CD4-positive, alpha-beta T cell (primary cell): ENCODE results near the gene REEP1. TPM values are rescaled to one million over a fixed set of nuclear protein-coding genes. Genes with fewer than 3 reads are reported as not detected.
A peak's percentile ranks its signal among the peaks of the same experiment; 100 is the strongest.
"Not testable (repeated sequence)": the region's sequence is repeated elsewhere in the genome, so short reads cannot be mapped to it uniquely, and the experiment has no call there.

Source experiments
- ATAC-seq: fragments of 200-7000 bp; cut with Tn5 transposase; one replicate; pipeline ENCODE4 v1.10.0; 2022; ENCODE audit warnings: mild to moderate bottlenecking; ENCODE audit not compliant: poor library complexity
- CTCF ChIA-PET: fragments of 350-600 bp; sonication (Branson Sonifier 250); formaldehyde crosslinking; loops from one replicate; lab custom pipeline; 2021; ENCODE audit warnings: antibody characterized with exemption, inconsistent platforms; lab: Charles Lee
- POLR2A ChIA-PET: fragments of 350-600 bp; sonication (Branson Sonifier 250); formaldehyde crosslinking; loops from one replicate; lab custom pipeline; 2021; ENCODE audit warnings: antibody characterized with exemption, inconsistent platforms; lab: Charles Lee
- DNase-seq, 14 experiments: peaks; one replicate each; pipeline ENCODE4 v3.0.0-alpha.2; 2013 to 2020; ENCODE audit warnings: mixed read lengths in 2 of 14
- H3K27ac ChIP-seq, 2 donors: one replicate each; pipeline versions ENCODE4 v1.5.1 to v1.7.0; 2013; ENCODE audit warnings: low read length in 2 of 2, low read depth in 1 of 2, mild to moderate bottlenecking in 1 of 2
- H3K27me3 ChIP-seq, 2 experiments: 1 replicate in 1 of 2; 2 replicates in 1 of 2; pipeline versions ENCODE4 v1.6.1 to v1.7.0; 2013; ENCODE audit warnings: low read length in 2 of 2, control low read depth in 1 of 2, mild to moderate bottlenecking in 1 of 2, moderate library complexity in 1 of 2; ENCODE audit not compliant: insufficient read depth in 2 of 2, control insufficient read depth in 1 of 2
- H3K36me3 ChIP-seq: one replicate; pipeline ENCODE4 v1.6.1; 2013; ENCODE audit warnings: low read length, control low read depth; ENCODE audit not compliant: insufficient read depth
- H3K4me1 ChIP-seq: one replicate; pipeline ENCODE4 v1.6.1; 2013; ENCODE audit warnings: low read length, control low read depth; ENCODE audit not compliant: insufficient read depth
- H3K4me3 ChIP-seq: one replicate; pipeline ENCODE4 v1.5.1; 2013; ENCODE audit warnings: mild to moderate bottlenecking, low read length, moderate library complexity
- H3K9me3 ChIP-seq, 2 experiments: 1 replicate in 1 of 2; 2 replicates in 1 of 2; pipeline versions ENCODE4 v1.6.1 to v1.7.0; 2013; ENCODE audit warnings: low read length in 2 of 2, mild to moderate bottlenecking in 2 of 2, control low read depth in 1 of 2, moderate library complexity in 1 of 2; ENCODE audit not compliant: control insufficient read depth in 1 of 2, insufficient read depth in 1 of 2
- H3K27ac Mint-ChIP-seq: one replicate; pipeline ENCODE4 v1.8.0; 2020; ENCODE audit warnings: mixed read lengths
- H3K27me3 Mint-ChIP-seq: one replicate; pipeline ENCODE4 v1.8.0; 2021; ENCODE audit warnings: mixed read lengths
- H3K36me3 Mint-ChIP-seq: one replicate; pipeline ENCODE4 v1.8.0; 2021; ENCODE audit warnings: low read depth, mixed read lengths
- H3K4me1 Mint-ChIP-seq: one replicate; pipeline ENCODE4 v1.8.0; 2021; ENCODE audit warnings: low read depth, mixed read lengths
- H3K4me3 Mint-ChIP-seq: one replicate; pipeline ENCODE4 v1.8.0; 2020; ENCODE audit warnings: mild to moderate bottlenecking, mixed read lengths
- H3K9me3 Mint-ChIP-seq: one replicate; pipeline ENCODE4 v1.8.0; 2020; ENCODE audit warnings: mixed read lengths
- intact Hi-C, 2 experiments: fragments of 100-400 bp; cut with DNase I in 1 of 2; cut with micrococcal nuclease in 1 of 2; formaldehyde crosslinking; loops; one replicate each; pipeline versions ENCODE4 v1.15.1 to v1.9.0; 2023 to 2025; cut with DNase I, micrococcal nuclease
- total RNA-seq, 174 experiments: library from RNA in 2 of 174; stranded (reverse) in 2 of 174; gene quantifications; one replicate each; pipeline ENCODE4 v1.2.3 and lab custom pipeline; 2021 to 2026
- TF ChIP-seq, protein P1 (sequence below): fragments of 200-600 bp; IDR thresholded peaks from one replicate; pipeline ENCODE4 v1.8.0; 2022; ENCODE audit warnings: antibody characterized with exemption, mild to moderate bottlenecking

REEP1 gene
- total RNA-seq, 2 experiments from 2014 or later: not detected

DNA sequence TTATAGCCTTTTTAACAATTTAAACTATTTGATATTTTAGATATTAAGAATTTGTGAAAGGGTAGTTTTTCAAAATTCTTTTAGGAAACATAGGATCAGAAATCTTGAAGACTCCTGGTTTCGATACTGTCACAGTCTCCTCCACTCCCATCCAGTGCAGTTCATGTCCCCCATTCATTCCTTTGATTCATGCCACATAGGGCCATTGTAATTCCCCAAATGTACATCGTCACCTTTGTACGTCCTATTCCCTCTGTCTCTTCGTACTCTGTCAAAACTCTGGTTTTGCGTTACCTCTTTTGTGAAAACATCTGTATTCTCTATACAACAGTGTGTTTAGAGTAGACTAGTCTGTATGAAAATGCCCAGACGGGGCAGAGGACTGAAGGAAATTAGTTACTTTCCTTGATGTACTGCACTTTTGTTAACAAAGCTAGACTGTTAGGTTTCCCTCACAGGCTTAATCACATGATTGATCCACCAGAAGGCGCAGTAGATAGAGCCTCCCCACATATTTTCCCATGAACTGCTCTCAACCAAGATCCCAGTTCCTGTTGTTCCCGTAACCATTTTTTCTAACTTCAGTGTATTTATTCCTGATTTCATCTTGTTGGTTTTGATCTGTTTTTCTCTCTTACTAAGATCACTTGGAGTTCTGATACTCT is 135.6 kb downstream of the REEP1 start:
- H3K27ac Mint-ChIP-seq: peak overlapping the region; percentile 4
- Histone ChIP-seq H3K9me3 (no peaks in the 10 kb centered on the region), H3K4me1 (peaks cover 12% of the 10 kb centered on the region), H3K27ac (no peak overlapping the region), H3K4me3 (no peak overlapping the region), H3K27me3 (no peaks in the 10 kb centered on the region), H3K36me3 (peaks cover 13% of the 10 kb centered on the region)
- H3K36me3 Mint-ChIP-seq: peaks cover 26% of the 10 kb centered on the region
- intact Hi-C loops: no loop called here
- ChIA-PET CTCF (interaction anchor here (0.7 kb wide), 1 partner anchor 15 kb away, joined by 3 read pairs; no protein-coding TSS in a partner anchor), POLR2A (interaction anchor here (3.6 kb wide), 1 partner anchor 240 kb away, joined by 24 read pairs; the partner anchor contains the start of gene KDM3A)
- TF ChIP-seq, protein P1, sequence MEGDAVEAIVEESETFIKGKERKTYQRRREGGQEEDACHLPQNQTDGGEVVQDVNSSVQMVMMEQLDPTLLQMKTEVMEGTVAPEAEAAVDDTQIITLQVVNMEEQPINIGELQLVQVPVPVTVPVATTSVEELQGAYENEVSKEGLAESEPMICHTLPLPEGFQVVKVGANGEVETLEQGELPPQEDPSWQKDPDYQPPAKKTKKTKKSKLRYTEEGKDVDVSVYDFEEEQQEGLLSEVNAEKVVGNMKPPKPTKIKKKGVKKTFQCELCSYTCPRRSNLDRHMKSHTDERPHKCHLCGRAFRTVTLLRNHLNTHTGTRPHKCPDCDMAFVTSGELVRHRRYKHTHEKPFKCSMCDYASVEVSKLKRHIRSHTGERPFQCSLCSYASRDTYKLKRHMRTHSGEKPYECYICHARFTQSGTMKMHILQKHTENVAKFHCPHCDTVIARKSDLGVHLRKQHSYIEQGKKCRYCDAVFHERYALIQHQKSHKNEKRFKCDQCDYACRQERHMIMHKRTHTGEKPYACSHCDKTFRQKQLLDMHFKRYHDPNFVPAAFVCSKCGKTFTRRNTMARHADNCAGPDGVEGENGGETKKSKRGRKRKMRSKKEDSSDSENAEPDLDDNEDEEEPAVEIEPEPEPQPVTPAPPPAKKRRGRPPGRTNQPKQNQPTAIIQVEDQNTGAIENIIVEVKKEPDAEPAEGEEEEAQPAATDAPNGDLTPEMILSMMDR: no peak
- H3K9me3 Mint-ChIP-seq: no peaks in the 10 kb centered on the region
- DNase-seq (no peak), ATAC-seq (no peak)
- peaks cover 46% of the 10 kb centered on the region for H3K4me1 Mint-ChIP-seq
- H3K4me3 Mint-ChIP-seq: peak overlapping the region; percentile 72
- no peaks in the 10 kb centered on the region for H3K27me3 Mint-ChIP-seq

DNA sequence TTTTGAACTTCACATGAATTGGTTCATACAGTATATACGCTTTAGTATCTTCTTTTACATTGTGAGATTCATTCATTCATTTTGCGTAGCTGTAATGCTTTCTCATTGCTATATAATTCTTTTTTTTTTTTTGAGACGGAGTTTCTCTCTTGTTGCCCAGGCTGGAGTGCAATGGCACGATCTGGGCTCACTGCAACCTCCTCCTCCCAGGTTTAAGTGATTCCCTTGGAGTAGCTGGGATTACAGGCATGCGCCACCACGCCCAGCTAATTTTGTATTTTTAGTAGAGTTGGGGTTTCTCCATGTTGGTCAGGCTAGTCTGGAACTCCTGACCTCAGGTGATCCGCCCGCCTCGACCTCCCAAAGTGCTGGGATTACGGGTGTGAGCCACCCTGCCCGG is 136.9 kb downstream of the REEP1 start:
- H3K27me3 Mint-ChIP-seq, H3K9me3 ChIP-seq, ATAC-seq, H3K36me3 ChIP-seq, DNase-seq, CTCF ChIA-PET, H3K27me3 ChIP-seq, H3K9me3 Mint-ChIP-seq, H3K27ac ChIP-seq, H3K4me3 ChIP-seq: not testable (repeated sequence)
- intact Hi-C loops: loop anchor here in 1 of 2 experiments (1.0 kb wide), 1 partner anchor 30 kb away; no protein-coding TSS in a partner anchor
- peaks cover 16% of the 10 kb centered on the region for H3K36me3 Mint-ChIP-seq
- peaks cover 54% of the 10 kb centered on the region for H3K4me1 Mint-ChIP-seq
- POLR2A ChIA-PET: interaction anchor here (3.6 kb wide), 1 partner anchor 241 kb away, joined by 24 read pairs; the partner anchor contains the start of gene KDM3A
- peak overlapping the region; percentile 98 for H3K4me3 Mint-ChIP-seq
- peaks cover 18% of the 10 kb centered on the region for H3K4me1 ChIP-seq
- H3K27ac Mint-ChIP-seq: peak overlapping the region; percentile 80

DNA sequence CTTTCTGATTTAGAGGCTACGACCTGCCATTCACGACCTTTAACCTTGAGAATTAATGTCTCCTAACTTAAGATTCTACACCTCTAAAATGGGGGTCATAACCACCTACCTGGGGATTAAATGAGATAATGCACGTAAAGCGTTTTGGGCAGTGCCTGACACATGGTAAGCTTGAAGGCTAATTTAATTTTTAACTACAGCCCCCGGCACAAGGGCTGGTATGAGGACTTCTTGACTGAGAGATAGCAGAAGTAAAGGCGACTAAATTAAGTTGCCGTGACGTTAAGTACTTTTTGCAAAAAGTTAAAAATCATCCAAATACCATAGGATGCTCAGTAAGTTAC is 137.6 kb downstream of the REEP1 start:
- Mint-ChIP-seq H3K4me3 (peak overlapping the region; percentile 98), H3K27ac (peak overlapping the region; percentile 80), H3K27me3 (no peaks in the 10 kb centered on the region), H3K4me1 (peaks cover 61% of the 10 kb centered on the region), H3K36me3 (peaks cover 20% of the 10 kb centered on the region), H3K9me3 (no peaks in the 10 kb centered on the region)
- CTCF ChIA-PET: no interaction called here
- POLR2A ChIA-PET: interaction anchor here (1.0 to 3.6 kb wide), 4 partner anchors 13 to 242 kb away, joined by 3 to 24 read pairs (median 7); partner anchors contain the start of gene KDM3A
- peak overlapping the region; percentile 45 to 49 for H3K27ac ChIP-seq
- H3K4me3 ChIP-seq: peak overlapping the region; percentile 88
- ATAC-seq: no peak
- no peaks in the 10 kb centered on the region for H3K36me3 ChIP-seq
- intact Hi-C loops: loop anchor here (1.0 to 10.0 kb wide), 7 partner anchors 30 to 1855 kb away; partner anchors contain the start of genes KDM3A (in 2 of the 2), CHMP3 (in 1 of the 2), KRCC1 (in 1 of the 2) and RNF103 (in 1 of the 2)
- no peak for DNase-seq
- TF ChIP-seq, protein P1: no peak
- no peaks in the 10 kb centered on the region for H3K27me3 ChIP-seq
- H3K4me1 ChIP-seq: peaks cover 18% of the 10 kb centered on the region
- no peaks in the 10 kb centered on the region for H3K9me3 ChIP-seq
